ENCODE data around the gene ADCY4. TPM values are rescaled to one million over a fixed set of nuclear protein-coding genes. Genes with fewer than 3 reads are reported as not detected.
A peak's percentile ranks its signal among the peaks of the same experiment; 100 is the strongest.

ADCY4 gene
- total and polyA plus RNA-seq, 2 of the 13 experiments (the other 11 are each of a cell fraction or from before 2014, with no cell fraction given) = 0.03 TPM; not detected in 1

- TF ChIP-seq NFE2 (CRISPR knock-in tag; IDR thresholded peaks at IDR 0.05) = no peak
- TF ChIP-seq, protein P1, sequence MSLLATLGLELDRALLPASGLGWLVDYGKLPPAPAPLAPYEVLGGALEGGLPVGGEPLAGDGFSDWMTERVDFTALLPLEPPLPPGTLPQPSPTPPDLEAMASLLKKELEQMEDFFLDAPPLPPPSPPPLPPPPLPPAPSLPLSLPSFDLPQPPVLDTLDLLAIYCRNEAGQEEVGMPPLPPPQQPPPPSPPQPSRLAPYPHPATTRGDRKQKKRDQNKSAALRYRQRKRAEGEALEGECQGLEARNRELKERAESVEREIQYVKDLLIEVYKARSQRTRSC (CRISPR knock-in tag; IDR thresholded peaks at IDR 0.05; ENCODE audit: low read depth) = peak; percentile 99
- TF ChIP-seq HMG20B (CRISPR knock-in tag; conservative IDR thresholded peaks at IDR 0.05) = no peak; the same call in 1 of the 2 replicates
- TF ChIP-seq ARNT (IDR thresholded peaks at IDR 0.05) = no peak
- peak; percentile 93 for TF ChIP-seq NFE2L1 (CRISPR knock-in tag; IDR thresholded peaks at IDR 0.05; ENCODE audit: borderline replicate concordance)
- TF ChIP-seq NR1H2 (CRISPR knock-in tag; IDR thresholded peaks at IDR 0.05; ENCODE audit: borderline replicate concordance, low read depth) = peak; percentile 95
- TF ChIP-seq ZNF451 (CRISPR knock-in tag; IDR thresholded peaks at IDR 0.05) = peak; percentile 98
- peak; percentile 99 for TF ChIP-seq ZSCAN12 (CRISPR knock-in tag; IDR thresholded peaks at IDR 0.05)
- peak; percentile 98; the same call in 1 of the 2 replicates for TF ChIP-seq ZNF790 (CRISPR knock-in tag; IDR thresholded peaks at IDR 0.05; ENCODE audit: borderline replicate concordance)
- peak; percentile 65; the same call in 1 of the 2 replicates for TF ChIP-seq ZNF10 (CRISPR knock-in tag; IDR thresholded peaks at IDR 0.05; ENCODE audit: borderline replicate concordance, low read depth)
- TF ChIP-seq DMTF1 (CRISPR knock-in tag; IDR thresholded peaks at IDR 0.05) = 0 out of 2 replicates have a peak, but pooled peaks have one; percentile 92
- TF ChIP-seq MXD4 (CRISPR knock-in tag; IDR thresholded peaks at IDR 0.05) = peak; percentile 91; the same call in 1 of the 2 replicates
- peak; percentile 55 for TF ChIP-seq FOXA3 (CRISPR knock-in tag; IDR thresholded peaks at IDR 0.05)
- TF ChIP-seq ZNF674 (CRISPR knock-in tag; IDR thresholded peaks at IDR 0.05; ENCODE audit: low read depth) = 0 out of 2 replicates have a peak, but pooled peaks have one; percentile 88
- TF ChIP-seq FOXC1 (CRISPR knock-in tag; IDR thresholded peaks at IDR 0.05; ENCODE audit: borderline replicate concordance) = no peak
- peak; percentile 92 for TF ChIP-seq ZNF354B (CRISPR knock-in tag; IDR thresholded peaks at IDR 0.05)
- TF ChIP-seq, protein P2, sequence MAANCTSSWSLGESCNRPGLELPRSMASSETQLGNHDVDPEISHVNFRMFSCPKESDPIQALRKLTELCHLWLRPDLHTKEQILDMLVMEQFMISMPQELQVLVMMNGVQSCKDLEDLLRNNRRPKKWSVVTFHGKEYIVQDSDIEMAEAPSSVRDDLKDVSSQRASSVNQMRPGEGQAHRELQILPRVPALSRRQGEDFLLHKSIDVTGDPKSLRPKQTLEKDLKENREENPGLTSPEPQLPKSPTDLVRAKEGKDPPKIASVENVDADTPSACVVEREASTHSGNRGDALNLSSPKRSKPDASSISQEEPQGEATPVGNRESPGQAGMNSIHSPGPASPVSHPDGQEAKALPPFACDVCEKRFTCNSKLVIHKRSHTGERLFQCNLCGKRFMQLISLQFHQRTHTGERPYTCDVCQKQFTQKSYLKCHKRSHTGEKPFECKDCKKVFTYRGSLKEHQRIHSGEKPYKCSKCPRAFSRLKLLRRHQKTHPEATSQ (CRISPR knock-in tag; IDR thresholded peaks at IDR 0.05; ENCODE audit: borderline replicate concordance) = peak; percentile 97
- TF ChIP-seq HCFC1 (IDR thresholded peaks at IDR 0.05; ENCODE audit: low read depth, low read length) = 0 out of 2 replicates have a peak, but pooled peaks have one; percentile 10
- no peak for TF ChIP-seq LCORL (IDR thresholded peaks at IDR 0.05)
- no peak for TF ChIP-seq LCORL (CRISPR knock-in tag; IDR thresholded peaks at IDR 0.05)
- no peak for TF ChIP-seq MTF2 (CRISPR knock-in tag; IDR thresholded peaks at IDR 0.05; ENCODE audit: borderline replicate concordance)
- TF ChIP-seq TBX2 (CRISPR knock-in tag; IDR thresholded peaks at IDR 0.05; ENCODE audit: borderline replicate concordance) = peak; percentile 89
- TF ChIP-seq ZFY (CRISPR knock-in tag; IDR thresholded peaks at IDR 0.05) = peak; percentile 98
- no peak for TF ChIP-seq GTF2F1 (IDR thresholded peaks at IDR 0.05; ENCODE audit: low read length)
- peak; percentile 90 for TF ChIP-seq HIVEP1 (CRISPR knock-in tag; IDR thresholded peaks at IDR 0.05)
Observed at GRCh38 chr14:24315807-24316596, 18.9 kb downstream of the ADCY4 start (continued).

Measured in HepG2 (cell line).